ENCODE results near the gene TRABD. TPM values are rescaled to one million over a fixed set of nuclear protein-coding genes. Genes with fewer than 3 reads are reported as not detected.

Gene TRABD
- total RNA-seq, 2 experiments from 2014 or later = 126 to 128 TPM

GRCh38 chr22:50180727-50181521 lies 4.8 kb upstream of the TRABD start:
- no TSS peak for BruUV-seq (replicated peaks)
- Histone ChIP-seq H3K9me3 (ENCODE audit: low read length) (no peaks in the 10 kb centered on the region), H3K4me2 (ENCODE audit: low read length) (no peak overlapping the region), H3K79me2 (ENCODE audit: insufficient read depth, low read depth, low read length) (no peaks in the 10 kb centered on the region), H3K4me3 (ENCODE audit: low read depth, low read length, poor library complexity, severe bottlenecking) (no peak overlapping the region), H2AFZ (ENCODE audit: low read length) (no peak overlapping the region), H3K9me2 (ENCODE audit: insufficient read depth, low read length) (no peaks in the 10 kb centered on the region), H4K20me1 (ENCODE audit: insufficient read depth, low read length) (no peaks in the 10 kb centered on the region), H3K36me3 (ENCODE audit: insufficient read depth, low read length) (no peaks in the 10 kb centered on the region), H3K4me1 (ENCODE audit: insufficient read depth, low read length, poor library complexity, severe bottlenecking) (peaks cover 4% of the 10 kb centered on the region), H3K27ac (ENCODE audit: low read depth, low read length, poor library complexity, severe bottlenecking) (no peak overlapping the region)
- DNase-seq (ENCODE audit: low spot score) = no peak
- ChIA-PET POLR2A (no interaction called here), CTCF (ENCODE audit: unreplicated experiment) (no interaction called here)
- TF ChIP-seq, protein P1, sequence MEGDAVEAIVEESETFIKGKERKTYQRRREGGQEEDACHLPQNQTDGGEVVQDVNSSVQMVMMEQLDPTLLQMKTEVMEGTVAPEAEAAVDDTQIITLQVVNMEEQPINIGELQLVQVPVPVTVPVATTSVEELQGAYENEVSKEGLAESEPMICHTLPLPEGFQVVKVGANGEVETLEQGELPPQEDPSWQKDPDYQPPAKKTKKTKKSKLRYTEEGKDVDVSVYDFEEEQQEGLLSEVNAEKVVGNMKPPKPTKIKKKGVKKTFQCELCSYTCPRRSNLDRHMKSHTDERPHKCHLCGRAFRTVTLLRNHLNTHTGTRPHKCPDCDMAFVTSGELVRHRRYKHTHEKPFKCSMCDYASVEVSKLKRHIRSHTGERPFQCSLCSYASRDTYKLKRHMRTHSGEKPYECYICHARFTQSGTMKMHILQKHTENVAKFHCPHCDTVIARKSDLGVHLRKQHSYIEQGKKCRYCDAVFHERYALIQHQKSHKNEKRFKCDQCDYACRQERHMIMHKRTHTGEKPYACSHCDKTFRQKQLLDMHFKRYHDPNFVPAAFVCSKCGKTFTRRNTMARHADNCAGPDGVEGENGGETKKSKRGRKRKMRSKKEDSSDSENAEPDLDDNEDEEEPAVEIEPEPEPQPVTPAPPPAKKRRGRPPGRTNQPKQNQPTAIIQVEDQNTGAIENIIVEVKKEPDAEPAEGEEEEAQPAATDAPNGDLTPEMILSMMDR (conservative IDR thresholded peaks at IDR 0.05; ENCODE audit: low read length) = no peak
- no peak for TF ChIP-seq EZH2phosphoT487 (IDR thresholded peaks at IDR 0.05; ENCODE audit: borderline replicate concordance, low read depth, low read length)
- intact Hi-C loops (cut with micrococcal nuclease; ENCODE audit: unreplicated experiment) = no loop called here

DNA sequence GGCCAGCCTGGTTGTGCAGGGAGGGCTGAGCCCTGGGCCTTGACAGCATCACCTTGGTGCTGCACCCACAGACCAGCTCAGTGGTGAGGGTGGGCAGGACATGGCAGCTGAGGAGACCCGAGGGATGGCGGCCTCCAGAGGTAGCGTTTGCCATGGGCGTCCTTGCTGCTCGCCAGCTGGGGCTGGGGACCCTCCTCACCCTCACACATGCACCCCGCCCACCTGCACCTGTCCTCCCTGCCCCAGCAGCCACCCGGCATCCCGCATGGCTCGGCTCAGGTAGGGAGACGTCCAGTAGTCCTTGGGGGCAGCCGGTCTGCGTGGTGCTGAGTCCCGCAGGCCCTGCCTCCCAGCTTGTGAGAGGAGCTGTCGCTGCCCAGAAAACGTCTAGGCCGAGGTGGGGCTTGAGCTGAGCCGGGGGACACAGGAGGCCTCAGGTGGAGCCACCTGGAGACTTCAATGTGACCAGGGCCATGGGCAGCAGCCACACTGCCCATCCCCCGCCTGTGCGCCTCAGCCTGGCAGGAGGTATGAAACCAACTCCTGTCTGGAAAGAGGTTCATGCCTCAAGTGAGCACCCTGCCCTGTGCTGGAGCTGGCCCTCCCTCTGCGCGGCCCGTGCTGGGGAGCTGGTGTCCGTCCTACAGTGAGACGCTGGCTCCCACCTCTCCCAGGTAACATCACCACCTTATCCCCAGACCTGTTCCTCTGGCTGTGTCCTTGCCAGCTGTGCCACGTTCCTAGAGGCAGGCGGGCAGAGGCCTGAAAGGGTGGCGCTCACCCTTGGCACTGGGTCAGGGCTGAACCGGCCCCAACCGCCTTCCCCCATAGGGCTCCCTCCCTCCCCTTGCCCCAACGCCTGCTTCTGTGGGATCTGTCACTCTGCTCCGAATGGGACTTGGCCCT lies 3.3 kb upstream of the TRABD start:
- H3K4me2 ChIP-seq (ENCODE audit: low read length) = no peak overlapping the region
- H3K4me3 ChIP-seq (ENCODE audit: low read depth, low read length, poor library complexity, severe bottlenecking) = no peak overlapping the region
- POLR2A ChIA-PET = interaction anchor here (0.7 kb wide), 1 partner anchor 85 kb away, joined by 3 read pairs; no protein-coding TSS in a partner anchor
- 0 out of 2 replicates have a peak, but pooled peaks cover 5% of the 10 kb centered on the region for H3K36me3 ChIP-seq (ENCODE audit: insufficient read depth, low read length)
- TF ChIP-seq, protein P1 (conservative IDR thresholded peaks at IDR 0.05; ENCODE audit: low read length) = no peak
- no peak for TF ChIP-seq EZH2phosphoT487 (IDR thresholded peaks at IDR 0.05; ENCODE audit: borderline replicate concordance, low read depth, low read length)
- no peak overlapping the region for H2AFZ ChIP-seq (ENCODE audit: low read length)
- H3K9me3 ChIP-seq (ENCODE audit: low read length) = no peaks in the 10 kb centered on the region
- intact Hi-C loops (cut with micrococcal nuclease; ENCODE audit: unreplicated experiment) = no loop called here
- peaks cover 9% of the 10 kb centered on the region for H3K4me1 ChIP-seq (ENCODE audit: insufficient read depth, low read length, poor library complexity, severe bottlenecking)
- DNase-seq (ENCODE audit: low spot score) = no peak
- H4K20me1 ChIP-seq (ENCODE audit: insufficient read depth, low read length) = no peaks in the 10 kb centered on the region
- CTCF ChIA-PET (ENCODE audit: unreplicated experiment) = no interaction called here
- H3K27ac ChIP-seq (ENCODE audit: low read depth, low read length, poor library complexity, severe bottlenecking) = no peak overlapping the region
- H3K9me2 ChIP-seq (ENCODE audit: insufficient read depth, low read length) = no peaks in the 10 kb centered on the region
- peaks cover 14% of the 10 kb centered on the region for H3K79me2 ChIP-seq (ENCODE audit: insufficient read depth, low read depth, low read length)
- BruUV-seq (replicated peaks) = no TSS peak

All from OCI-LY7 (cell line).